NCI-H1436 (cell line): ENCODE measurements around the gene AUH.

ENCODE experiments used
- DNase-seq: peaks from one replicate; lab custom pipeline; 2025; lab: John Stamatoyannopoulos, UW

The AUH gene

GRCh38 chr9:91188719-91189590, 172.8 kb downstream of the AUH start:
- DNase-seq: no peak

- DNase-seq: no peak
These were observed 173.8 kb downstream of the AUH start for GRCh38 chr9:91187965-91188344.

- DNase-seq: no peak
These were observed 174.3 kb downstream of the AUH start for GRCh38 chr9:91187311-91187964.

GRCh38 chr9:91186632-91187108, 175.0 kb downstream of the AUH start:
- no peak for DNase-seq

GRCh38 chr9:91185193-91185886, 176.4 kb downstream of the AUH start:
- no peak for DNase-seq

- DNase-seq: no peak
These were observed 179.1 kb downstream of the AUH start for GRCh38 chr9:91182429-91183225.

- DNase-seq: no peak
These were observed 180.2 kb downstream of the AUH start for GRCh38 chr9:91181541-91181940.

GRCh38 chr9:91180930-91181268, 180.8 kb downstream of the AUH start:
- DNase-seq: no peak

- DNase-seq: no peak
These were observed 181.3 kb downstream of the AUH start for GRCh38 chr9:91180240-91180929.

GRCh38 chr9:91179237-91180138, 182.2 kb downstream of the AUH start:
- DNase-seq: no peak

- no peak for DNase-seq
These were observed 183.2 kb downstream of the AUH start for GRCh38 chr9:91178281-91179236.

- DNase-seq: no peak
These were observed 183.9 kb downstream of the AUH start for GRCh38 chr9:91177661-91178280.

- DNase-seq: no peak
These were observed 184.6 kb downstream of the AUH start for GRCh38 chr9:91177081-91177480.

GRCh38 chr9:91176426-91176825, 185.3 kb downstream of the AUH start:
- DNase-seq: no peak

GRCh38 chr9:91174772-91175171, 186.9 kb downstream of the AUH start:
- DNase-seq: no peak

GRCh38 chr9:91172329-91172728, 189.4 kb downstream of the AUH start:
- DNase-seq: no peak

GRCh38 chr9:91170951-91171350, 190.8 kb downstream of the AUH start:
- no peak for DNase-seq

- DNase-seq: no peak
These were observed 194.8 kb downstream of the AUH start for GRCh38 chr9:91166796-91167366.
